Mesendoderm (in vitro differentiated cells): ENCODE results near the gene NR3C2.

Source experiments
- DNase-seq: peaks from one replicate; pipeline ENCODE4 v3.0.0; 2013
- H2AK5ac ChIP-seq: 2 replicates; pipeline ENCODE4 v1.6.1; 2013; ENCODE audit warnings: low read length, inconsistent platforms
- H2BK120ac ChIP-seq: 2 replicates; pipeline ENCODE4 v1.6.1; 2013; ENCODE audit warnings: low read depth, mild to moderate bottlenecking, low read length, moderate library complexity, mixed read lengths
- H2BK15ac ChIP-seq: replicated peaks from 2 replicates; pipeline ENCODE4 v1.6.1; 2013; ENCODE audit warnings: low read depth, mild to moderate bottlenecking, moderate library complexity
- H2BK5ac ChIP-seq: 2 replicates; pipeline ENCODE4 v1.6.1; 2013; ENCODE audit warnings: low read length, inconsistent platforms
- H3K18ac ChIP-seq: 2 replicates; pipeline ENCODE4 v1.6.1; 2013; ENCODE audit warnings: mild to moderate bottlenecking, low read length, mixed read lengths
- H3K23ac ChIP-seq: one replicate; pipeline ENCODE4 v1.6.1; 2013; ENCODE audit warnings: low read length
- H3K27ac ChIP-seq: 2 replicates; pipeline ENCODE4 v1.5.1; 2013; ENCODE audit warnings: low read depth, mild to moderate bottlenecking, inconsistent platforms, low read length, moderate library complexity
- H3K27me3 ChIP-seq: 2 replicates; pipeline ENCODE4 v1.6.1; 2013; ENCODE audit warnings: low read length, control low read depth, mild to moderate bottlenecking, inconsistent platforms; ENCODE audit not compliant: insufficient read depth, poor library complexity
- H3K36me3 ChIP-seq: 2 replicates; pipeline ENCODE4 v1.6.1; 2013; ENCODE audit warnings: low read length, inconsistent platforms; ENCODE audit not compliant: control insufficient read depth, insufficient read depth
- H3K4ac ChIP-seq: one replicate; pipeline ENCODE4 v1.6.1; 2013; ENCODE audit warnings: low read depth, mild to moderate bottlenecking, low read length, moderate library complexity
- H3K4me1 ChIP-seq: 2 replicates; pipeline ENCODE4 v1.6.1; 2013; ENCODE audit warnings: low read depth, low read length, inconsistent platforms; ENCODE audit not compliant: control insufficient read depth
- H3K4me2 ChIP-seq: 2 replicates; pipeline ENCODE4 v1.6.1; 2013; ENCODE audit warnings: low read length
- H3K4me3 ChIP-seq: 2 replicates; pipeline ENCODE4 v1.5.1; 2013; ENCODE audit warnings: mild to moderate bottlenecking, low read length
- H3K56ac ChIP-seq: one replicate; pipeline ENCODE4 v1.6.1; 2013; ENCODE audit warnings: low read length
- H3K79me1 ChIP-seq: 2 replicates; pipeline ENCODE4 v1.6.1; 2013; ENCODE audit warnings: low read length, inconsistent platforms
- H3K79me2 ChIP-seq: 2 replicates; pipeline ENCODE4 v1.6.1; 2013; ENCODE audit warnings: mild to moderate bottlenecking, low read length; ENCODE audit not compliant: control insufficient read depth, insufficient read depth
- H3K9ac ChIP-seq: 2 replicates; pipeline ENCODE4 v1.6.1; 2013; ENCODE audit warnings: low read length, inconsistent platforms
- H4K5ac ChIP-seq: one replicate; pipeline ENCODE4 v1.6.1; 2013; ENCODE audit warnings: low read length
- H4K8ac ChIP-seq: one replicate; pipeline ENCODE4 v1.6.1; 2013; ENCODE audit warnings: low read depth, mild to moderate bottlenecking, control low read depth, low read length, moderate library complexity
- WGBS: extraction: QIAGEN DNeasy Blood & Tissue Kit; methylation state at CpG from one replicate; pipeline ENCODE4 v1.1.7; 2013; ENCODE audit warnings: low lambda C conversion rate, missing lambda C conversion rate; ENCODE audit not compliant: insufficient coverage; ENCODE audit errors: extremely low coverage; 5-methylcytosine and 5-hydroxymethylcytosine counted together

NR3C2 gene

GRCh38 chr4:148222991-148223660 lies 219.1 kb downstream of the NR3C2 start:
- no peaks in the 10 kb centered on the region for H3K79me2 ChIP-seq
- H2BK15ac ChIP-seq = no peak overlapping the region
- H3K4me2 ChIP-seq = no peak overlapping the region
- no peak overlapping the region for H4K8ac ChIP-seq
- DNase-seq = no peak
- no peak overlapping the region for H3K4me3 ChIP-seq
- H3K56ac ChIP-seq = no peak overlapping the region
- H3K4me1 ChIP-seq = no peaks in the 10 kb centered on the region
- H2BK120ac ChIP-seq = no peak overlapping the region
- H3K79me1 ChIP-seq = no peaks in the 10 kb centered on the region
- H2AK5ac ChIP-seq = no peak overlapping the region
- H3K27me3 ChIP-seq = no peaks in the 10 kb centered on the region
- H2BK5ac ChIP-seq = no peak overlapping the region
- H3K4ac ChIP-seq = no peak overlapping the region
- no peak overlapping the region for H3K27ac ChIP-seq
- H3K36me3 ChIP-seq = no peaks in the 10 kb centered on the region
- H4K5ac ChIP-seq = no peak overlapping the region
- H3K23ac ChIP-seq = no peak overlapping the region
- no peak overlapping the region for H3K9ac ChIP-seq
- no peak overlapping the region for H3K18ac ChIP-seq
- WGBS = no CpG with 5 or more reads among the region's 8 CpGs

- Histone ChIP-seq H2BK120ac (no peak overlapping the region), H4K8ac (no peak overlapping the region), H3K4ac (no peak overlapping the region), H3K27ac (no peak overlapping the region), H3K79me1 (no peaks in the 10 kb centered on the region), H2BK15ac (no peak overlapping the region), H3K4me3 (no peak overlapping the region), H3K27me3 (no peaks in the 10 kb centered on the region), H3K9ac (no peak overlapping the region), H3K36me3 (no peaks in the 10 kb centered on the region), H3K4me1 (peaks cover 2% of the 10 kb centered on the region), H3K56ac (no peak overlapping the region), H3K4me2 (no peak overlapping the region), H2BK5ac (no peak overlapping the region), H3K18ac (no peak overlapping the region), H2AK5ac (no peak overlapping the region), H3K79me2 (no peaks in the 10 kb centered on the region), H3K23ac (no peak overlapping the region), H4K5ac (no peak overlapping the region)
- WGBS = no CpG with 5 or more reads among the region's 5 CpGs
- DNase-seq = no peak
These were observed 225.1 kb downstream of the NR3C2 start for GRCh38 chr4:148216866-148217814.

- Histone ChIP-seq H3K56ac (no peak overlapping the region), H3K27me3 (no peaks in the 10 kb centered on the region), H3K18ac (no peak overlapping the region), H4K8ac (no peak overlapping the region), H2BK120ac (no peak overlapping the region), H2AK5ac (no peak overlapping the region), H3K23ac (no peak overlapping the region), H4K5ac (no peak overlapping the region), H2BK5ac (no peak overlapping the region), H3K4me2 (no peak overlapping the region), H3K4me1 (peaks cover 3% of the 10 kb centered on the region), H3K27ac (no peak overlapping the region), H3K4me3 (no peak overlapping the region), H2BK15ac (no peak overlapping the region), H3K9ac (no peak overlapping the region), H3K79me1 (no peaks in the 10 kb centered on the region), H3K36me3 (no peaks in the 10 kb centered on the region), H3K4ac (no peak overlapping the region), H3K79me2 (no peaks in the 10 kb centered on the region)
- DNase-seq = no peak
- no CpG with 5 or more reads among the region's 3 CpGs for WGBS
These were observed 225.9 kb downstream of the NR3C2 start for GRCh38 chr4:148216321-148216720.

GRCh38 chr4:148215202-148215601 lies 227.0 kb downstream of the NR3C2 start:
- no peak overlapping the region for H4K5ac ChIP-seq
- H3K4me3 ChIP-seq = no peak overlapping the region
- H2AK5ac ChIP-seq = no peak overlapping the region
- no peak overlapping the region for H3K4me2 ChIP-seq
- no peak overlapping the region for H3K9ac ChIP-seq
- H3K79me2 ChIP-seq = no peaks in the 10 kb centered on the region
- no peaks in the 10 kb centered on the region for H3K79me1 ChIP-seq
- H4K8ac ChIP-seq = no peak overlapping the region
- no peak overlapping the region for H2BK5ac ChIP-seq
- no peaks in the 10 kb centered on the region for H3K27me3 ChIP-seq
- no peak overlapping the region for H2BK15ac ChIP-seq
- DNase-seq = no peak
- no peaks in the 10 kb centered on the region for H3K36me3 ChIP-seq
- H3K56ac ChIP-seq = no peak overlapping the region
- WGBS = no CpG with 5 or more reads among the region's 3 CpGs
- H2BK120ac ChIP-seq = no peak overlapping the region
- no peak overlapping the region for H3K18ac ChIP-seq
- no peak overlapping the region for H3K23ac ChIP-seq
- H3K4me1 ChIP-seq = peaks cover 3% of the 10 kb centered on the region
- no peak overlapping the region for H3K4ac ChIP-seq
- no peak overlapping the region for H3K27ac ChIP-seq

DNA sequence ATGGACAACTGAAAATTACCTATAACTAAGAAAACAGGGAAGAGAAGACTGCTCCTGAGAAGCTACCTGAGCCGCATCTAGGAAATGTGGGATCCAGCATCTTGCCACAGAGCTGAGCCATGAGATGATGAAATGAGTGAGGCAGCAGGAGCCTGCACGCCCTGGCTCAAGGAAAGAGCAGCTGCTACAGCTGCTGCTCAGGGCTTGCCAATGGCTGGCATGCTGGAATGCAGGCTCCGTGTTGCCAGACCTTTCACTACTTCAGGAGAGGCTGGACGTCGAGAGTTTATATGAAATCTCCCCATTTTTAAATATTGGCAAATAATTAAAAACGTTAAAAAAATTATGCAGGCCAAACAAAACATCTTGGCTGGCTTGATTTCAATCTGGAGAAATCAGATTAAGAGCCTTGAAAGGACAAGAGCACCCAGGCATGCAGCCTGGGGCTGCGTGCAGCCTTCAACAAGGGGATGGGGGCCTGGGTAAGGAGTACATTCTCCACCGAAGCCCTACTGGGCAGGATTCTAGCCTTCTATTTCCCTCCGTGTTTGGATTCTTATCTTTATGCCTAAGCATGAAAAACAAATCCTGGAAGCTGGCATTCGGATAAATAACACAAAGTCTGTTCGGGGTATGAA lies 227.6 kb downstream of the NR3C2 start:
- Histone ChIP-seq H2AK5ac (no peak overlapping the region), H4K8ac (no peak overlapping the region), H4K5ac (no peak overlapping the region), H3K9ac (no peak overlapping the region), H3K27ac (no peak overlapping the region), H2BK120ac (no peak overlapping the region), H3K4me3 (no peak overlapping the region), H3K18ac (no peak overlapping the region), H3K27me3 (no peaks in the 10 kb centered on the region), H3K79me1 (no peaks in the 10 kb centered on the region), H3K56ac (no peak overlapping the region), H3K79me2 (no peaks in the 10 kb centered on the region), H3K4me1 (peaks cover 3% of the 10 kb centered on the region), H3K36me3 (no peaks in the 10 kb centered on the region), H2BK5ac (no peak overlapping the region), H3K4me2 (no peak overlapping the region), H3K4ac (no peak overlapping the region), H2BK15ac (no peak overlapping the region), H3K23ac (no peak overlapping the region)
- no peak for DNase-seq
- WGBS = no CpG with 5 or more reads among the region's 11 CpGs
